Left lung (tissue), 10 donors: ENCODE results near the gene WFDC12. TPM values are rescaled to one million over a fixed set of nuclear protein-coding genes. Genes with fewer than 3 reads are reported as not detected.

ENCODE experiments used
- ATAC-seq: fragments of 200-7000 bp; cut with Tn5 transposase; one replicate; pipeline ENCODE4 v1.9.1; 2020; ENCODE audit warnings: moderate library complexity
- DNase-seq, 4 donors: peaks; one replicate each; pipeline ENCODE4 v3.0.0-alpha.2; 2013 to 2020
- H3K27ac ChIP-seq, 2 donors: fragments of 200-600 bp; sonication (generic) in 1 of 2; one replicate each; pipeline versions ENCODE4 v1.5.0 to v1.8.0; 2020 to 2021
- H3K27me3 ChIP-seq, 2 donors: fragments of 200-600 bp; sonication (generic) in 1 of 2; one replicate each; pipeline versions ENCODE4 v1.5.0 to v1.8.0; 2020 to 2021
- H3K36me3 ChIP-seq, 2 donors: fragments of 200-600 bp; sonication (generic) in 1 of 2; one replicate each; pipeline versions ENCODE4 v1.5.0 to v1.8.0; 2020 to 2021
- H3K4me1 ChIP-seq, 2 donors: fragments of 200-600 bp; one replicate each; pipeline ENCODE4 v1.8.0; 2021
- H3K4me3 ChIP-seq, 2 donors: fragments of 200-600 bp; sonication (generic) in 1 of 2; one replicate each; pipeline versions ENCODE4 v1.5.0 to v1.8.0; 2020 to 2021; ENCODE audit warnings: mild to moderate bottlenecking in 1 of 2
- H3K9me3 ChIP-seq, 2 donors: fragments of 200-600 bp; sonication (generic) in 1 of 2; one replicate each; pipeline versions ENCODE4 v1.5.0 to v1.8.0; 2020 to 2021
- CTCF ChIP-seq, 2 donors: fragments of 200-600 bp; sonication (generic) in 1 of 2; IDR thresholded peaks; one replicate each; pipeline versions ENCODE4 v1.5.0 to v1.8.0; 2021; ENCODE audit warnings: antibody characterized with exemption in 2 of 2
- intact Hi-C, 2 donors: fragments of 100-400 bp; cut with DNase I; formaldehyde crosslinking; loops; one replicate each; pipeline versions ENCODE4 v1.11.2 to v1.14.2; 2022
- polyA plus RNA-seq, 6 donors: library from polyadenylated mRNA; unstranded; fragments of 120-200 nt; gene quantifications; one replicate each; pipeline ENCODE4 v1.2.1, GENCODE V29; 2013; ENCODE audit not compliant: insufficient read length in 6 of 6
- total RNA-seq, 2 donors: library from RNA; stranded (reverse); fragmentation: NEBNext Ultra II Directional; extraction: Animal tissue kit (Norgen Biotek cat#: 25700); gene quantifications; one replicate each; pipeline ENCODE4 v1.2.1, GENCODE V29; 2021
- donor health status: DM: no; HTN: yes; CAD: no.
- donor health status: DM: no; HTN: no; CAD: no.

WFDC12 gene
- total and polyA plus RNA-seq, 8 donors, result 0.44 to 0.73 TPM; not detected in 6

- no peaks in the 10 kb centered on the region for H3K4me1 ChIP-seq
- ATAC-seq (no peak), DNase-seq (no peak)
- H3K27me3 ChIP-seq, result no peaks in the 10 kb centered on the region
- no peak overlapping the region for H3K4me3 ChIP-seq
- no peak for TF ChIP-seq CTCF (IDR thresholded peaks at IDR 0.05)
- peaks cover 0 to 11% of the 10 kb centered on the region in 2 donors for H3K9me3 ChIP-seq
- no peak overlapping the region for H3K27ac ChIP-seq
- intact Hi-C loops, result no loop called here
- peaks cover 0 to 70% of the 10 kb centered on the region in 2 donors for H3K36me3 ChIP-seq
Observed at GRCh38 chr20:45080867-45081624, 43.2 kb downstream of the WFDC12 start.

GRCh38 chr20:45077559-45077958 lies 46.7 kb downstream of the WFDC12 start:
- TF ChIP-seq CTCF (IDR thresholded peaks at IDR 0.05), result no peak
- intact Hi-C loops, result no loop called here
- Histone ChIP-seq H3K36me3 (peaks cover 0 to 94% of the 10 kb centered on the region in 2 donors), H3K27me3 (no peaks in the 10 kb centered on the region), H3K27ac (no peak overlapping the region), H3K4me3 (no peak overlapping the region), H3K4me1 (no peaks in the 10 kb centered on the region), H3K9me3 (peaks cover 0 to 10% of the 10 kb centered on the region in 2 donors)
- no peak for ATAC-seq
- no peak for DNase-seq

Other genes starting within 250 kb of the WFDC12 start
- gene YWHAB, start 238.8 kb downstream of the WFDC12 start, total RNA-seq, result 100 to 1,000 TPM; 188 to 228 TPM
- 100 to 1,000 TPM; 164 to 196 (median 192) TPM for gene YWHAB, start 238.8 kb downstream of the WFDC12 start, polyA plus RNA-seq
- gene PABPC1L, start 214.4 kb downstream of the WFDC12 start, total RNA-seq, result 10 to 100 TPM; 41.2 to 41.3 TPM
- gene PABPC1L, start 214.4 kb downstream of the WFDC12 start, polyA plus RNA-seq, result 100 to 1,000 TPM in 2 of 6 donors, 10 to 100 TPM in 4; 68.9 to 116 (median 94.7) TPM
- 10 to 100 TPM; 18.1 to 18.6 TPM for gene TOMM34, start 164.1 kb downstream of the WFDC12 start, total RNA-seq
- gene TOMM34, start 164.1 kb downstream of the WFDC12 start, polyA plus RNA-seq, result 10 to 100 TPM; 22.7 to 26.8 (median 24.5) TPM
- 10 to 100 TPM; 33.6 to 63.7 TPM for gene STK4, start 158.0 kb downstream of the WFDC12 start, total RNA-seq
- 10 to 100 TPM; 25.0 to 30.6 (median 26.6) TPM for gene STK4, start 158.0 kb downstream of the WFDC12 start, polyA plus RNA-seq
- gene KCNS1, start 23.3 kb downstream of the WFDC12 start, total RNA-seq, result under 1 TPM; 0.97 to 0.99 TPM
- gene KCNS1, start 23.3 kb downstream of the WFDC12 start, polyA plus RNA-seq, result under 1 TPM in 5 of 6 donors, not detected in 1; 0.05 to 0.10 (median 0.07) TPM
- under 1 TPM; 0.32 to 0.37 TPM for gene WFDC5, start 9.3 kb downstream of the WFDC12 start, total RNA-seq
- not detected for gene WFDC5, start 9.3 kb downstream of the WFDC12 start, polyA plus RNA-seq
- 100 to 1,000 TPM in 1 of 2 donors, 1 to 10 TPM in 1; 1.4 to 165 TPM for gene PI3, start 50.4 kb upstream of the WFDC12 start, total RNA-seq
- under 1 TPM in 1 of 6 donors, not detected in 5; 0.25 TPM for gene PI3, start 50.4 kb upstream of the WFDC12 start, polyA plus RNA-seq
- gene SEMG1, start 82.6 kb upstream of the WFDC12 start, total RNA-seq, result under 1 TPM in 1 of 2 donors, not detected in 1; 0.31 TPM
- gene SEMG1, start 82.6 kb upstream of the WFDC12 start, polyA plus RNA-seq, result not detected
- not detected for gene SEMG2, start 96.9 kb upstream of the WFDC12 start, total RNA-seq
- gene SEMG2, start 96.9 kb upstream of the WFDC12 start, polyA plus RNA-seq, result not detected
- 100 to 1,000 TPM; 496 to 672 TPM for gene SLPI, start 130.1 kb upstream of the WFDC12 start, total RNA-seq
- 1 to 10 TPM; 1.9 to 5.8 (median 4.1) TPM for gene SLPI, start 130.1 kb upstream of the WFDC12 start, polyA plus RNA-seq
- not detected for gene RBPJL, start 182.4 kb upstream of the WFDC12 start, total RNA-seq
- not detected for gene RBPJL, start 182.4 kb upstream of the WFDC12 start, polyA plus RNA-seq
- under 1 TPM in 1 of 2 donors, not detected in 1; 0.23 TPM for gene MATN4, start 183.8 kb upstream of the WFDC12 start, total RNA-seq
- under 1 TPM in 3 of 6 donors, not detected in 3; 0.07 to 0.14 (median 0.11) TPM for gene MATN4, start 183.8 kb upstream of the WFDC12 start, polyA plus RNA-seq
- 100 to 1,000 TPM; 199 to 329 TPM for gene SDC4, start 224.0 kb upstream of the WFDC12 start, total RNA-seq
- gene SDC4, start 224.0 kb upstream of the WFDC12 start, polyA plus RNA-seq, result 100 to 1,000 TPM; 183 to 284 (median 206) TPM
- 10 to 100 TPM; 44.3 to 48.8 TPM for gene SYS1, start 238.7 kb upstream of the WFDC12 start, total RNA-seq
- gene SYS1, start 238.7 kb upstream of the WFDC12 start, polyA plus RNA-seq, result 10 to 100 TPM; 20.8 to 27.3 (median 23.1) TPM